ENCODE results near the gene GABRB3. TPM values are rescaled to one million over a fixed set of nuclear protein-coding genes. Genes with fewer than 3 reads are reported as not detected.

The GABRB3 gene
- total RNA-seq, 1 donor from 2014 or later: 47.9 TPM

DNA sequence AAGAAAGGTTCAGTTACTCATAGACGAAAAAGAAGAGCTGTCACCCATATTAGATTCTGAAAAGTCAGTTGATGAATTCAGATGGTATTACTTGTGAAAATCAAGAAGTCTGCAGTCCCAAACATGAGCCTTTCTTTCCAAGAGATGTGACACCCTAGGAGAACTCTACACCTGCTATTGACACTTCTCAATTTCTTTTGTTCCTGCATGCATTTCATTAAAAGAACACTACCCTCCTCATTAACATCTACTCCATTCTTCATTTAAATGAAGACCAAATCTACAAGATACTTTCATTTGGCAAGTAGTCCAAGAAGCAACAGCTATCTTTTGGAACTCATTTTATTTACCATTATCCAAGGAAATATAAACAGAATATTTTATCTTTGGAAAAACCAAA lies 6.6 kb downstream of the GABRB3 start:
- DNase-seq (ENCODE audit: low read depth) (no peak), FAIRE-seq (no peak)
- Mint-ChIP-seq H3K36me3 (ENCODE audit: low read depth, unreplicated experiment) (peaks cover 5% of the 10 kb centered on the region), H3K4me3 (ENCODE audit: unreplicated experiment) (no peak overlapping the region), H3K27ac (ENCODE audit: unreplicated experiment) (no peak overlapping the region), H3K9me3 (ENCODE audit: unreplicated experiment) (no peaks in the 10 kb centered on the region), H3K27me3 (ENCODE audit: low read depth, unreplicated experiment) (peaks cover 3% of the 10 kb centered on the region), H3K4me1 (ENCODE audit: low read depth, unreplicated experiment) (peaks cover 14% of the 10 kb centered on the region)
- Histone ChIP-seq H3K27ac (ENCODE audit: low read depth, low read length) (no peak overlapping the region), H3K4me3 (ENCODE audit: insufficient read depth, low read depth, low read length) (no peak overlapping the region), H4K20me1 (ENCODE audit: insufficient read depth, low read length) (no peaks in the 10 kb centered on the region), H3K79me2 (ENCODE audit: insufficient read depth, low read length) (no peaks in the 10 kb centered on the region), H3K4me2 (ENCODE audit: low read length) (no peak overlapping the region), H3K4me1 (ENCODE audit: insufficient read depth, low read length) (no peaks in the 10 kb centered on the region), H2AFZ (ENCODE audit: low read depth, low read length) (no peak overlapping the region), H3K9me3 (ENCODE audit: insufficient read depth, low read depth, low read length) (no peaks in the 10 kb centered on the region), H3K36me3 (ENCODE audit: insufficient read depth, low read length) (no peaks in the 10 kb centered on the region), H3K9ac (ENCODE audit: low read length) (no peak overlapping the region), H3K27me3 (ENCODE audit: insufficient read depth, low read length) (peaks cover 3% of the 10 kb centered on the region)
- no peak for TF ChIP-seq EZH2 (IDR thresholded peaks at IDR 0.05; ENCODE audit: insufficient read depth, low read length)
- TF ChIP-seq, protein P1, sequence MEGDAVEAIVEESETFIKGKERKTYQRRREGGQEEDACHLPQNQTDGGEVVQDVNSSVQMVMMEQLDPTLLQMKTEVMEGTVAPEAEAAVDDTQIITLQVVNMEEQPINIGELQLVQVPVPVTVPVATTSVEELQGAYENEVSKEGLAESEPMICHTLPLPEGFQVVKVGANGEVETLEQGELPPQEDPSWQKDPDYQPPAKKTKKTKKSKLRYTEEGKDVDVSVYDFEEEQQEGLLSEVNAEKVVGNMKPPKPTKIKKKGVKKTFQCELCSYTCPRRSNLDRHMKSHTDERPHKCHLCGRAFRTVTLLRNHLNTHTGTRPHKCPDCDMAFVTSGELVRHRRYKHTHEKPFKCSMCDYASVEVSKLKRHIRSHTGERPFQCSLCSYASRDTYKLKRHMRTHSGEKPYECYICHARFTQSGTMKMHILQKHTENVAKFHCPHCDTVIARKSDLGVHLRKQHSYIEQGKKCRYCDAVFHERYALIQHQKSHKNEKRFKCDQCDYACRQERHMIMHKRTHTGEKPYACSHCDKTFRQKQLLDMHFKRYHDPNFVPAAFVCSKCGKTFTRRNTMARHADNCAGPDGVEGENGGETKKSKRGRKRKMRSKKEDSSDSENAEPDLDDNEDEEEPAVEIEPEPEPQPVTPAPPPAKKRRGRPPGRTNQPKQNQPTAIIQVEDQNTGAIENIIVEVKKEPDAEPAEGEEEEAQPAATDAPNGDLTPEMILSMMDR (IDR thresholded peaks at IDR 0.05; ENCODE audit: insufficient read depth, low read depth, low read length): no peak

DNA sequence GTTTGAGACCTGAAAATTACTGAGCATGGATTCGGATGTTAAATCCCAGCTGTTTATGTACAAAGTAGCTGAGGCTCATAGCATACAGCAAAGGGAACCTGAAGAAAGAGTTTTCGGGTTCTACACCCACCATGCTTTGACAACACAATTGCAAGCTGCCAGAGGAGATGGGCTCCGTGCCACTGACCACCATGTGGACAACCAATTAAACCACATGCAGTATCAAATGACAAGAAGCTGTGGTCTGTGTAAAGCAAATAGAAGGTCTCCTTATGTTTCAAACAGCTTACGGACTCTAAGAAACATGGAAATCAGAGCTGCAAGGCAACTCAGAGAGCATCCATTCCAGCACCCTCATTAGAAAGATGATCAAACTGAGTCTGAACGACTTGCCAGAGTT lies 12.9 kb downstream of the GABRB3 start:
- Histone ChIP-seq H3K27ac (ENCODE audit: low read depth, low read length) (no peak overlapping the region), H4K20me1 (ENCODE audit: insufficient read depth, low read length) (no peaks in the 10 kb centered on the region), H3K4me3 (ENCODE audit: insufficient read depth, low read depth, low read length) (no peak overlapping the region), H3K79me2 (ENCODE audit: insufficient read depth, low read length) (no peaks in the 10 kb centered on the region), H3K36me3 (ENCODE audit: insufficient read depth, low read length) (no peaks in the 10 kb centered on the region), H3K9ac (ENCODE audit: low read length) (no peak overlapping the region), H3K4me2 (ENCODE audit: low read length) (no peak overlapping the region), H2AFZ (ENCODE audit: low read depth, low read length) (no peak overlapping the region), H3K4me1 (ENCODE audit: insufficient read depth, low read length) (no peaks in the 10 kb centered on the region), H3K9me3 (ENCODE audit: insufficient read depth, low read depth, low read length) (no peaks in the 10 kb centered on the region), H3K27me3 (ENCODE audit: insufficient read depth, low read length) (no peaks in the 10 kb centered on the region)
- Mint-ChIP-seq H3K27me3 (ENCODE audit: low read depth, unreplicated experiment) (no peaks in the 10 kb centered on the region), H3K9me3 (ENCODE audit: unreplicated experiment) (no peaks in the 10 kb centered on the region), H3K4me3 (ENCODE audit: unreplicated experiment) (no peak overlapping the region), H3K36me3 (ENCODE audit: low read depth, unreplicated experiment) (peaks cover 7% of the 10 kb centered on the region), H3K4me1 (ENCODE audit: low read depth, unreplicated experiment) (peaks cover 2% of the 10 kb centered on the region), H3K27ac (ENCODE audit: unreplicated experiment) (no peak overlapping the region)
- no peak for TF ChIP-seq EZH2 (IDR thresholded peaks at IDR 0.05; ENCODE audit: insufficient read depth, low read length)
- TF ChIP-seq, protein P1 (IDR thresholded peaks at IDR 0.05; ENCODE audit: insufficient read depth, low read depth, low read length): no peak
- FAIRE-seq: no peak
- no peak for DNase-seq (ENCODE audit: low read depth)

DNA sequence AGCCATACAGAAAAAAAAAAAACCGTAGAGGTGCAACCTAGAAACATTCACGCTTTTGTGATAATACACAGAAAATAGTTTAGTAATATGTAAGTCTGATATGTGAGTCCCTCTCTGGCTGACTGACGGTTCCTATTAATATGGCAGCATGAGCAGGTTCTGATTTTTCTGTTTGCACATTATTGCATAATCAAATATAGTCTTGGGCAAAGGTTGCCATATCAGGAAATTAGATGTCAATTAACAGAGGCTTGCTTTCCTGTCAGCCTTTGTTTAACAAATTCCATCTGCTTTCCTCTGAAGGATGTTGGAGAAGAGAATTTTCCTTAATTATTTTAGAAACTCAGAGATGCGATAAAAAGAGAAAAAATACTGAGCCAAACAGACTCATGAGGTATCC lies 14.8 kb downstream of the GABRB3 start:
- Histone ChIP-seq H3K4me1 (ENCODE audit: insufficient read depth, low read length) (no peaks in the 10 kb centered on the region), H3K36me3 (ENCODE audit: insufficient read depth, low read length) (no peaks in the 10 kb centered on the region), H4K20me1 (ENCODE audit: insufficient read depth, low read length) (no peaks in the 10 kb centered on the region), H3K27ac (ENCODE audit: low read depth, low read length) (no peak overlapping the region), H3K79me2 (ENCODE audit: insufficient read depth, low read length) (no peaks in the 10 kb centered on the region), H3K9ac (ENCODE audit: low read length) (no peak overlapping the region), H3K27me3 (ENCODE audit: insufficient read depth, low read length) (no peaks in the 10 kb centered on the region), H3K4me2 (ENCODE audit: low read length) (no peak overlapping the region), H2AFZ (ENCODE audit: low read depth, low read length) (no peak overlapping the region), H3K4me3 (ENCODE audit: insufficient read depth, low read depth, low read length) (no peak overlapping the region), H3K9me3 (ENCODE audit: insufficient read depth, low read depth, low read length) (no peaks in the 10 kb centered on the region)
- DNase-seq (ENCODE audit: low read depth) (no peak), FAIRE-seq (no peak)
- peaks cover 2% of the 10 kb centered on the region for H3K4me1 Mint-ChIP-seq (ENCODE audit: low read depth, unreplicated experiment)
- no peak overlapping the region for H3K4me3 Mint-ChIP-seq (ENCODE audit: unreplicated experiment)
- no peak overlapping the region for H3K27ac Mint-ChIP-seq (ENCODE audit: unreplicated experiment)
- H3K27me3 Mint-ChIP-seq (ENCODE audit: low read depth, unreplicated experiment): no peaks in the 10 kb centered on the region
- peaks cover 13% of the 10 kb centered on the region for H3K36me3 Mint-ChIP-seq (ENCODE audit: low read depth, unreplicated experiment)
- TF ChIP-seq, protein P1 (IDR thresholded peaks at IDR 0.05; ENCODE audit: insufficient read depth, low read depth, low read length): no peak
- TF ChIP-seq EZH2 (IDR thresholded peaks at IDR 0.05; ENCODE audit: insufficient read depth, low read length): no peak
- H3K9me3 Mint-ChIP-seq (ENCODE audit: unreplicated experiment): no peaks in the 10 kb centered on the region

Measured in astrocyte (in vitro differentiated cells and primary cell).